Measurements from ENCODE around the gene FAM53C. TPM values are rescaled to one million over a fixed set of nuclear protein-coding genes. Genes with fewer than 3 reads are reported as not detected.
A peak's percentile ranks its signal among the peaks of the same experiment; 100 is the strongest.

Gene FAM53C
- polyA plus RNA-seq, 1 experiment = 30.1 TPM

DNA sequence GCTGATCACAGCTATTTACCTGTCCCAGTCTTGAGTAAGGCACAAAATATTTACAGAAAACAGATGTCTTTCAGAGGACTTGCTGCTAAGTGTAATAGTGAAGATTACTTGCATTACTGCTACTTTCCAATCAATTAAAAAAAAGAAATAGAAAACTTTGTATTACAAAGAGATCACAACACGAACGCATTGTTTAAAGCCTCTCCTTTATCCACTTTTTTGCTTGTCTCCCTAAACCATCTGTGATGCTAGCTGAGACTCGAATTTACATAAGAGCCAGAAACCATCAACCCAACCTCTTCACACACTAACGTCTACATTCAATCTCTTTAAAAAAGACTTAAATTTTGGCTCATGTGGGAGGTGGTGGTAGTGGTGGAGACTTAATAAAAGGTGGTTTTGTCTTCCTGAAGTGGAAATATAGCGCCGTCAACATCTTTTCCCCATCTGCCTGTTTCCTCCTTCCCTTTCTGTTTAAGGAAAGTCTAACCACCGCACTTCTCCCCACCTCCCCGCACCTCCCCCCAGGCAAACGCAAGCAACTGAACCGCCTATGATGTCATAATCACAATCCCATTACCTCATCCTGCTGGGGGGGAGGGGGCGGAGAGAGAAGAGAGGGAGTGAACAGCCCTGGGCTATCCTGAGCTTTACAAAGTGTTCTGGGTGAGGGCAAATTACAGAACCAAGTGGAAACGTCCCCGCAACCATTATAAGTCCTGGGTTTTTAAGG lies 948 bp upstream of the FAM53C start:
- DNase-seq (ENCODE audit: low read depth) = no peak
- Histone ChIP-seq H3K36me3 (ENCODE audit: control insufficient read depth, insufficient read depth, low read length) (peaks cover 3% of the 10 kb centered on the region; the same call in 1 of the 2 replicates), H3K27me3 (ENCODE audit: control insufficient read depth, insufficient read depth, low read length) (no peaks in the 10 kb centered on the region), H3K4me3 (ENCODE audit: low read depth, low read length) (peak overlapping the region; percentile 77)
- TF ChIP-seq, protein P1, sequence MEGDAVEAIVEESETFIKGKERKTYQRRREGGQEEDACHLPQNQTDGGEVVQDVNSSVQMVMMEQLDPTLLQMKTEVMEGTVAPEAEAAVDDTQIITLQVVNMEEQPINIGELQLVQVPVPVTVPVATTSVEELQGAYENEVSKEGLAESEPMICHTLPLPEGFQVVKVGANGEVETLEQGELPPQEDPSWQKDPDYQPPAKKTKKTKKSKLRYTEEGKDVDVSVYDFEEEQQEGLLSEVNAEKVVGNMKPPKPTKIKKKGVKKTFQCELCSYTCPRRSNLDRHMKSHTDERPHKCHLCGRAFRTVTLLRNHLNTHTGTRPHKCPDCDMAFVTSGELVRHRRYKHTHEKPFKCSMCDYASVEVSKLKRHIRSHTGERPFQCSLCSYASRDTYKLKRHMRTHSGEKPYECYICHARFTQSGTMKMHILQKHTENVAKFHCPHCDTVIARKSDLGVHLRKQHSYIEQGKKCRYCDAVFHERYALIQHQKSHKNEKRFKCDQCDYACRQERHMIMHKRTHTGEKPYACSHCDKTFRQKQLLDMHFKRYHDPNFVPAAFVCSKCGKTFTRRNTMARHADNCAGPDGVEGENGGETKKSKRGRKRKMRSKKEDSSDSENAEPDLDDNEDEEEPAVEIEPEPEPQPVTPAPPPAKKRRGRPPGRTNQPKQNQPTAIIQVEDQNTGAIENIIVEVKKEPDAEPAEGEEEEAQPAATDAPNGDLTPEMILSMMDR (IDR thresholded peaks at IDR 0.05; ENCODE audit: insufficient read depth, low read depth, low read length) = no peak
- POLR2A ChIA-PET = interaction anchor here (0.8 kb wide), 1 partner anchor 239 kb away, joined by 3 read pairs; no protein-coding TSS in a partner anchor
- CTCF ChIA-PET = interaction anchor here (8.9 kb wide), 1 partner anchor 15 kb away, joined by 118 read pairs; the partner anchor contains the start of gene KDM3B

DNA sequence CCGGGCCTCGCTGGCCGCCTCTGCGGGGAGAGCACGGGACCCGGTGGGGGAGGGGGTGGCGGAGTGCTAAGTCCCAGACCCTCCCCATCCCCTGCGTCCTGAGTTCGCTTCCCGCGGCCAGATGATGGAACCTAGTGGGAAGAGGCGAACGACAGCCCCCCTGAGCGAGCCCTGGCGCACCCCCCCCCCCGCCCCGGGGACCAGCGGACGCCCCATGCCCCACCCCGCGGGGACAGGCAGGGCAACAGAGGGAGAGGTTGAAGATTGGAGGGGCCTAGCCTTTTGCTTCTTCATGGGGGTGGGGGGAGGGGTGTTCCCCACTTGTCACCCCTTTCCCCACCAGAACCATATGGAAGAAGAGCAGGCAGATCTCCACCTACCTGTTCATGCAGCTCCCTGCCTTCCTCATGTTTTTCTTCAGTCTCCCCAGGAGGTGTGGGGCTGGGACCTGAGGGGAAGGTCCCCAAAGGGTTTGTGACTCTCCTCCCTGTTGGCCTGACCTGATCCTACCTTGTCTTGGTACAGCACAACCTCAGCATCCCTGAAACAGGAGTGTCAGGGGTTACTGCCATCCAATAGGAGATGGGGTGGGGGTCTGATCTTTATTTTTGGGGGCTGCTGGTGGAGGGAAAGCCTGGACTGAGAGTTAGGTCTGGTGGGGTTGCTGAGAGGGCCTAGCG lies 485 bp downstream of the FAM53C start:
- Histone ChIP-seq H3K27me3 (ENCODE audit: control insufficient read depth, insufficient read depth, low read length) (no peaks in the 10 kb centered on the region), H3K36me3 (ENCODE audit: control insufficient read depth, insufficient read depth, low read length) (peaks cover 3% of the 10 kb centered on the region; the same call in 1 of the 2 replicates), H3K4me3 (ENCODE audit: low read depth, low read length) (peak overlapping the region; percentile 77)
- DNase-seq (ENCODE audit: low read depth) = no peak
- ChIA-PET CTCF (interaction anchor here (1.0 to 8.9 kb wide), 2 partner anchors 10 to 14 kb away, joined by 3 to 118 read pairs; partner anchors contain the start of gene KDM3B), POLR2A (interaction anchor here (0.8 to 1.2 kb wide), 2 partner anchors 11 to 13 kb away, joined by 3 read pairs; no protein-coding TSS in a partner anchor)
- TF ChIP-seq, protein P1 (IDR thresholded peaks at IDR 0.05; ENCODE audit: insufficient read depth, low read depth, low read length) = no peak

DNA sequence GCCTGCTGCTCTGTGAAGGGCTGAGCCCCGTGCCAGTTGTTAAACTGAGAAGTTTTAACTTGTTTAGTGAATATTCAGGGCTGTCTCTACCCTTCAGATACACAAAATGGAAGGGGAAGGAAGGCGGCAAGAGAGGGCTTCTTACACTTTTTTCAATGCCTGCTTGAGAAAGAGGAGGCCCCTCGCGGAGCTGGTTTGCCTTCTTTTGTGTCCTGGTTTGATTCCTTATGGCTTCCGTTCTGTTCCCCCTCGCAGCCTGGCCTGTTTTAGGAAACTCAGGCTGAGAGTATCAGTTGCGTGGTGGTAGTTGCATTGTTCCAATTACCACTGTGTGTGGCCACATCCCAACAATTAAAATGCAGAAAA lies 1.0 kb downstream of the FAM53C start:
- DNase-seq (ENCODE audit: low read depth) = no peak
- H3K4me3 ChIP-seq (ENCODE audit: low read depth, low read length) = peak overlapping the region; percentile 77
- no peaks in the 10 kb centered on the region for H3K27me3 ChIP-seq (ENCODE audit: control insufficient read depth, insufficient read depth, low read length)
- peaks cover 4% of the 10 kb centered on the region; the same call in 1 of the 2 replicates for H3K36me3 ChIP-seq (ENCODE audit: control insufficient read depth, insufficient read depth, low read length)
- TF ChIP-seq, protein P1 (IDR thresholded peaks at IDR 0.05; ENCODE audit: insufficient read depth, low read depth, low read length) = no peak
- POLR2A ChIA-PET = interaction anchor here (0.8 to 1.2 kb wide), 2 partner anchors 10 to 12 kb away, joined by 3 read pairs; no protein-coding TSS in a partner anchor
- CTCF ChIA-PET = interaction anchor here (0.6 to 8.9 kb wide), 3 partner anchors 10 to 166 kb away, joined by 3 to 118 read pairs (median 3); partner anchors contain the start of gene KDM3B

DNA sequence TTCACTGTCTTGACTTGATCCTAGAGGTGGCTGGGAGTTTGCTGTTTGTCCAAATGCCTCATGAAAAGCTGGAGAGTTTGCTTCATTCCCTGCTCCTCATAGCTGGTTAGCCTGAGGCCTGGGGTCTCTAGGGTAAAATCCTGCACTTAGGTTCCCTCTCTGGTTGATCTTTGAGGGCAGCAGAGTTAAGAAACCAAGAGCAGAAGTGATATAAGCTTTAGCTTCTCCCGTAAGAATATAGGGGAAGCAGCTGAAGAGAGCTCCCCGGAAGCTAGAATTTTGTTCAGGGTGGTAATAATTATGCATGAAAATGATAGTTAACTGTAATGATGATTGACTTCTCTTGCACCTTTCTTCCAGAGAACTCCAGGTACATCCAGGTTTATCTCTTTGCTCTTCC lies 1.4 kb downstream of the FAM53C start:
- ChIA-PET POLR2A (interaction anchor here (0.8 to 1.2 kb wide), 2 partner anchors 10 to 12 kb away, joined by 3 read pairs; no protein-coding TSS in a partner anchor), CTCF (interaction anchor here (0.6 to 8.9 kb wide), 3 partner anchors 9 to 166 kb away, joined by 3 to 118 read pairs (median 3); partner anchors contain the start of gene KDM3B)
- no peaks in the 10 kb centered on the region for H3K27me3 ChIP-seq (ENCODE audit: control insufficient read depth, insufficient read depth, low read length)
- H3K4me3 ChIP-seq (ENCODE audit: low read depth, low read length) = peak overlapping the region; percentile 77
- no peak for DNase-seq (ENCODE audit: low read depth)
- TF ChIP-seq, protein P1 (IDR thresholded peaks at IDR 0.05; ENCODE audit: insufficient read depth, low read depth, low read length) = no peak
- peaks cover 6% of the 10 kb centered on the region; the same call in 1 of the 2 replicates for H3K36me3 ChIP-seq (ENCODE audit: control insufficient read depth, insufficient read depth, low read length)

Measured in BJ (cell line).